ENCODE data around the gene SLC22A1. TPM values are rescaled to one million over a fixed set of nuclear protein-coding genes. Genes with fewer than 3 reads are reported as not detected.

SLC22A1 gene
- total and polyA plus RNA-seq, 2 of the 8 experiments (the other 6 are each of a cell fraction or from before 2014, with no cell fraction given): 0.12 to 0.45 TPM

DNA sequence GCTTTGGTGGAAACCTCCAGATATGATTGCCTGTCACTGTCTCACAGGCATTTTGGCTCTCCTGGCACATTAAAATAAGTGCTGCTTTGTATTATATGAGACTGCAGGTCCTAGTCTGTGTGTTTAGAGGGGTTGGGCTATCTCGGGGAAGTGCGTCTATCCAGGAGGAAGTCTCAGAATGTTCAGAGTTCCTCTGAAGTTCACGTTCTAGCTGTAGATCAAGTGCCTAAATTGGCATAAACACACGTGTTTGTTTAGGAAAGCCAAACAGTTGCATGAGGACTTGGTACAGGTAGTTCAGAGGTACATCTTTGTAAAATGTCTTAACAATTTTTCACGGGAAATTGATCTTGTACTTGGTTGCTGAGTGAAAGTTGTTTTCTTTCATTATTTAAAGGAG lies 36.4 kb upstream of the SLC22A1 start (continued):
- TF ChIP-seq, protein P1, sequence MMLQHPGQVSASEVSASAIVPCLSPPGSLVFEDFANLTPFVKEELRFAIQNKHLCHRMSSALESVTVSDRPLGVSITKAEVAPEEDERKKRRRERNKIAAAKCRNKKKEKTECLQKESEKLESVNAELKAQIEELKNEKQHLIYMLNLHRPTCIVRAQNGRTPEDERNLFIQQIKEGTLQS (IDR thresholded peaks at IDR 0.05; ENCODE audit: insufficient read depth, low read depth, low read length): no peak
- TF ChIP-seq RNF2 (IDR thresholded peaks at IDR 0.05; ENCODE audit: borderline replicate concordance, low read depth, low read length, missing control alignments, poor library complexity, severe bottlenecking): no peak
